GM12801 (cell line): ENCODE data around the gene CYP2A6.
"Not testable (repeated sequence)": the region's sequence is repeated elsewhere in the genome, so short reads cannot be mapped to it uniquely, and the experiment has no call there.

Experiments used
- CTCF ChIP-seq: IDR thresholded peaks from one replicate; pipeline ENCODE4 v1.5.1; 2011; ENCODE audit warnings: control low read depth; ENCODE audit not compliant: insufficient read length; ENCODE audit errors: extremely low read depth

Gene CYP2A6

GRCh38 chr19:40850277-40850676 lies at the start of gene CYP2A6:
Gene CYP2A6 (minus strand): TSS chr19:40850447. CDS start chr19:40850426, 21 bp downstream.
- TF ChIP-seq CTCF: not testable (repeated sequence)

GRCh38 chr19:40896418-40896796 lies 46.2 kb upstream of the CYP2A6 start:
- no peak for TF ChIP-seq CTCF

GRCh38 chr19:40893112-40893511 lies 42.9 kb upstream of the CYP2A6 start:
- TF ChIP-seq CTCF: no peak

- no peak for TF ChIP-seq CTCF
These were observed 39.1 kb upstream of the CYP2A6 start for GRCh38 chr19:40889366-40889765.

GRCh38 chr19:40888191-40888590 lies 37.9 kb upstream of the CYP2A6 start:
- no peak for TF ChIP-seq CTCF

GRCh38 chr19:40882062-40882461 lies 31.8 kb upstream of the CYP2A6 start, which contains the start of gene CYP2A7:
Gene CYP2A7 (minus strand): TSS chr19:40882231. CDS start chr19:40882210, 21 bp downstream.
- not testable (repeated sequence) for TF ChIP-seq CTCF

GRCh38 chr19:40872209-40872608 lies 22.0 kb upstream of the CYP2A6 start:
- TF ChIP-seq CTCF: no peak

- TF ChIP-seq CTCF: no peak
These were observed 17.5 kb upstream of the CYP2A6 start for GRCh38 chr19:40867701-40868100.
